WTC11 (cell line): ENCODE data around the gene QRFP. TPM values are rescaled to one million over a fixed set of nuclear protein-coding genes. Genes with fewer than 3 reads are reported as not detected.
A peak's percentile ranks its signal among the peaks of the same experiment; 100 is the strongest.

Experiments used
- ATAC-seq: fragments of 200-7000 bp; cut with Tn5 transposase; 2 replicates; pipeline ENCODE4 v1.10.0; 2021; ENCODE audit warnings: mild to moderate bottlenecking, moderate library complexity
- CTCF ChIA-PET: fragments of 300-600 bp; sonication (Branson Sonifier 250); formaldehyde crosslinking; loops from one replicate; lab custom pipeline; 2021; ENCODE audit warnings: antibody characterized with exemption; lab: Charles Lee
- POLR2A ChIA-PET: fragments of 350-600 bp; sonication (Branson Sonifier 250); formaldehyde crosslinking; loops from one replicate; lab custom pipeline; 2021; ENCODE audit warnings: antibody characterized with exemption; lab: Charles Lee
- DNase-seq: peaks from one replicate; pipeline ENCODE4 v3.0.0; 2021; ENCODE audit warnings: low spot score
- H3K27ac Mint-ChIP-seq: 2 replicates; pipeline ENCODE4 v1.8.0; 2021; ENCODE audit warnings: mixed read lengths
- H3K27me3 Mint-ChIP-seq: 2 replicates; pipeline ENCODE4 v1.8.0; 2021; ENCODE audit warnings: low read depth, mild to moderate bottlenecking, moderate library complexity, mixed read lengths
- H3K36me3 Mint-ChIP-seq: 2 replicates; pipeline ENCODE4 v1.8.0; 2021; ENCODE audit warnings: mixed read lengths
- H3K4me1 Mint-ChIP-seq: 2 replicates; pipeline ENCODE4 v1.8.0; 2022; ENCODE audit warnings: mixed read lengths
- H3K4me3 Mint-ChIP-seq: 2 replicates; pipeline ENCODE4 v1.8.0; 2021; ENCODE audit warnings: mild to moderate bottlenecking, moderate library complexity, mixed read lengths
- H3K9me3 Mint-ChIP-seq: 2 replicates; pipeline ENCODE4 v1.8.0; 2021; ENCODE audit warnings: mixed read lengths
- ATF2 ChIP-seq: sonication (generic); formaldehyde crosslinking; IDR thresholded peaks from 2 replicates; pipeline ENCODE4 v1.8.1; 2022; ENCODE audit warnings: low read depth, missing genetic modification reagents, borderline replicate concordance
- ELF4 ChIP-seq: sonication (generic); formaldehyde crosslinking; IDR thresholded peaks from 2 replicates; pipeline ENCODE4 v1.8.1; 2022; ENCODE audit warnings: low read depth, mild to moderate bottlenecking, moderate library complexity, missing genetic modification reagents
- MAX ChIP-seq: sonication (generic); formaldehyde crosslinking; IDR thresholded peaks from 2 replicates; pipeline ENCODE4 v1.8.0; 2022; ENCODE audit warnings: mild to moderate bottlenecking, missing genetic modification reagents
- MLX ChIP-seq: sonication (generic); formaldehyde crosslinking; IDR thresholded peaks from 2 replicates; pipeline ENCODE4 v1.8.1; 2023; ENCODE audit warnings: mild to moderate bottlenecking, missing genetic modification reagents, moderate library complexity
- MXD4 ChIP-seq: fragments of 250-450 bp; sonication (Bioruptor Pico); IDR thresholded peaks from 2 replicates; pipeline ENCODE4 v1.8.0; 2021; ENCODE audit warnings: mild to moderate bottlenecking, moderate library complexity, borderline replicate concordance
- NFE2L1 ChIP-seq: sonication (generic); formaldehyde crosslinking; IDR thresholded peaks from 2 replicates; pipeline ENCODE4 v1.8.1; 2023; ENCODE audit warnings: missing genetic modification reagents
- OVOL2 ChIP-seq: fragments of 250-450 bp; sonication (Bioruptor Pico); IDR thresholded peaks from 2 replicates; pipeline ENCODE4 v1.9.0; 2021; ENCODE audit warnings: mild to moderate bottlenecking, borderline replicate concordance
- PRDM15 ChIP-seq: sonication (generic); formaldehyde crosslinking; IDR thresholded peaks from 2 replicates; pipeline ENCODE4 v1.8.0; 2022; ENCODE audit warnings: missing genetic modification reagents
- TEAD1 ChIP-seq: sonication (generic); formaldehyde crosslinking; IDR thresholded peaks from 2 replicates; pipeline ENCODE4 v1.8.0; 2022; ENCODE audit warnings: mild to moderate bottlenecking, missing genetic modification reagents
- ZNF425 ChIP-seq: fragments of 250-450 bp; sonication (Bioruptor Pico); conservative IDR thresholded peaks from 2 replicates; pipeline ENCODE4 v1.9.0; 2021; ENCODE audit warnings: mild to moderate bottlenecking
- total RNA-seq: library from RNA; stranded (reverse); gene quantifications from 3 replicates; pipeline ENCODE4 v1.2.3, GENCODE V29; 2021

QRFP gene
- total RNA-seq, 1 experiment from 2014 or later: not detected

GRCh38 chr9:130937146-130938076 is 40.8 kb upstream of the QRFP start (continued):
- TF ChIP-seq ZNF425 (CRISPR knock-in tag): no peak
- no peak for TF ChIP-seq MLX (CRISPR knock-in tag)

GRCh38 chr9:130936285-130937117 is 39.9 kb upstream of the QRFP start:
- POLR2A ChIA-PET: no interaction called here
- peak overlapping the region; percentile 81; the same call in 1 of the 2 replicates for H3K27ac Mint-ChIP-seq

More at GRCh38 chr9:130936285-130937117, 39.9 kb upstream of the QRFP start:
- DNase-seq (peak; percentile 70), ATAC-seq (peak; percentile 52)
- Mint-ChIP-seq H3K4me3 (peak overlapping the region; percentile 47), H3K27me3 (peaks cover 41% of the 10 kb centered on the region), H3K36me3 (no peaks in the 10 kb centered on the region), H3K9me3 (no peaks in the 10 kb centered on the region), H3K4me1 (peaks cover 59% of the 10 kb centered on the region)
- CTCF ChIA-PET: interaction anchor here (0.6 to 3.1 kb wide), 11 partner anchors 10 to 243 kb away, joined by 3 to 21 read pairs (median 5); partner anchors contain the start of gene EXOSC2
- TF ChIP-seq TEAD1 (CRISPR knock-in tag): peak; percentile 43; the same call in 1 of the 2 replicates
- no peak for TF ChIP-seq NFE2L1 (CRISPR knock-in tag)
- TF ChIP-seq OVOL2: no peak
- TF ChIP-seq ELF4: no peak
- peak; percentile 30; the same call in 1 of the 2 replicates for TF ChIP-seq MAX (CRISPR knock-in tag)
- TF ChIP-seq PRDM15: peak; percentile 95
- TF ChIP-seq ATF2: no peak
- TF ChIP-seq MXD4 (CRISPR knock-in tag): no peak
